Activated CD8-positive, alpha-beta memory T cell treated with anti-CD3 and anti-CD28 coated beads for 1 hour (primary cell): ENCODE results near the gene RTN4.

Source experiments
- DNase-seq, 2 donors: peaks; one replicate each; pipeline ENCODE4 v3.0.0-alpha.2; 2020; ENCODE audit warnings: low read depth in 1 of 2; ENCODE audit errors: extremely low read depth in 1 of 2

Gene RTN4

DNA sequence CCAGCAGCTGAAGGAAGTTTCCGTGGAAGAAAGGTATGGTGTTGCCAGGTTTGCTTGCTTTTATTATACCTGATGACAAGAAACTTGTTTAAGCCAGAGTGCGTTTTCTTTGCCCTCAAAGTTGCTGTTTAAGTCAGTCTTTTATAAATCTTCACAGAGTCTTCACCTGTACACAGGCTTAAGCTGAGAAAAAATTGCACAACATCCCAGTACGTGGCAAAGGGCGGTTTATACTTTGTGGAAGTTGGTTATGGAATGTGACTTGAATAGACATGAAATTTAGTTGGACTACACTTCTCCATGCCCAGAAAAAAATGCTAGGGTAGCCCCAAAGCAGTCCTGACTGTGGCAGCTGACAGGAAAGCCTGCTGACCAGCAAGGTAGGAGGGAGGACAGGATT lies 121.5 kb downstream of the RTN4 start:
- DNase-seq: no peak

DNA sequence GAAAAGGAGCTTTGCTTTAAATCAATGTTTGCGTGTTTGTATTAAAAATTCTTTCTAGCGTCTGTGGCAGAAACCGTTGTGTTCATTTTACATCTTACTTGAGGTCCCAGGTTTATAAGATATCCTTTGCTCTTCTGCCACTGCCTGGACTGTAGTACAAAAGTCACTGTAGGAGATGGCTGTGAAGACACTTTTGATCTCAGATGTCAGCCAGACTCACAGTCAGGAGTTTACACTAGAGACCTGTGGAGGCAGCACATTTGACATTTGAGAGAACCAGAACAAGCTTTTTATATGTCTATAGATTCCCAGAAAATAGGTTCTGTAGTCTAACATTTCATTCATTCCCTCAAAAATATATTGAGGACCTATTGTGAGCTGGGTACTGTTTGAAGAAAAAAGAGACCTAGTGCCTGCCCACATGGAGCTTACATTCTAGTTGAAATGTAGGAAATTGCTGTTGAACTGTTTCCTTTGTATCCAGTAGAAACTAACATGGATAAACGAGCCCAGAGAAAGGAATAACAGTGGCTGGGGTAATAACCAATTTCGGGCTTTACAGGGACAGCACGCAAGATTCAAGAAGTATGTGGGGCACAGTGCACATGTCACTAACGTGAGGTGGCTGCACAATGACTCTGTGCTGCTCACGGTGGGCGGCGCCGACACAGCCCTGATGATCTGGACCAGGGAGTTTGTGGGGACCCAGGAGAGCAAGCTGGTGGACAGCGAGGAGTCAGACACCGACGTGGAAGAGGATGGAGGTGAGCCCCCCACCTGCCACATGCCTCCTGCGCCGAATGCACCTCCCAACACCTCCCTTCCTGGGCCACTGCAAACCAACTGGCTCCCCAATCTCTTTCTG lies 122.3 kb downstream of the RTN4 start:
- DNase-seq: no peak

DNA sequence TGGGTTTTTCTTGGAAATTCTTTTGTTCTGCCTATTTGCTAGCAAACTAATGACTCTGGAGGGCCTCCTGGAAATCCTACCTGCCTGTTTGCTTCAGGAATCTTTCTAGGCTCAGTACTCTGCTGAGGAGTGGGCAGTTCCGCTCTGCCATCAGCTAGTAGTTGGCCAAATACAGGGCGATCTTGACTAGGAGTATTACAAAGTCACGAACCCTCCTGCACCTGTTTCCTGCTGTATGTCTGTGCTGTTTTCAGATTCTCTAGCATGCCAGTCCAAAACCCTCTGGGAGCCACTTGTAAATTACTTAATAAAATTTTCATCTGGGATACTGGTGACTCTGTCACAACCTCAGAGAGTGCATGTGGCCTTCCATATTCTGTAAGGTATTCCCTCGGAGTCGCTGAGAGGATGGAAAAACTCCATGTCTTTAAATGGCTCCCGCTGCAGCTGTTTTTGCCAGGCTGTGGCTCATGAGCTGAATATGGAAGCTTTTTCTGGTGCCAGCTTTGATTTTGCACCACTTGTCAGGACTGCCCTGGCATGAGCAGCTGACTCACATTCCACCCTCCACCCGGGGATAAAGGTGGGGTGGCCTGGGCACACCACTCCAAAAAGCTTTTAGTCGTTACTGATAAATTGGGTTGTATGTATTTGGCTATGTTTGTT lies 123.0 kb downstream of the RTN4 start:
- DNase-seq: no peak

DNA sequence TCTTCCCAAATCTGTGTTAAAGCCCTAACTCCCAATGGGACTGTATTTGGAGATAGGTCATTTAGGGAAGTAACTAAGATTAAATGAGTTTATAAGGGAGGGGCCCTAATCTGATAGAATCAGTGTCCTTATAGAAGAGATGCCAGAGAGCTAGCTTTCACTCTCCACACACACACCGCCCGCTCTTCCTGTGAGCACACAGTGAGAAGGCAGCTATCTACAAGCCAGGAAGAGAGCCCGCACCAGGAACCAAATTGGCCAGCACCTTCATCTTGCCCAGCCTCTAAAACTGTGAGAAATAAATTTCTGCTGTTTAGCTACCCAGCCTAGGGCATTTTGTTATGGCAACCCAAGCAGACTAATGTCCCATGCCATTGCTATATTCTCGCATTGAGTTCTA lies 125.2 kb downstream of the RTN4 start:
- no peak for DNase-seq

DNA sequence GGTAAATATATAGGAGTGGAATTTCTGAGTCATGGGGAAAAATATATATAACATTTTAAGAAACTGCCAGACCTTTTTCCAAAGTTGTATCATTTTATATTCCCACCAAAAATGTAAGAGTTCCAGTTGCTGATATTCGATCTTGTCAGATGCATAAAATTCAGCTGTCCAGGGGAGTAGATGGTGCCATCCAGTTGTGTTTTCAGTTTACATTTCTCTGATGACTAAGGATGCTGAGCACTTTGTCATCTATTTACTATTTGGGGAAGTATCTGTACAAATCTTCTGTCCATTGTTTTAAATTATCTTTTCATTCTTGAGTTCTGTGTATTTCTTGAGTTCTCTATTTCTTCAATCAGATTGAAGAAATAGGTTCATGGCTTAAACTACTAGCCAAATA lies 126.1 kb downstream of the RTN4 start:
- DNase-seq: no peak
